Measurements from ENCODE around the gene KAZN.

GRCh38 chr1:14735841-14736240 lies 137.4 kb downstream of the KAZN start:
- TF ChIP-seq CTCF (IDR thresholded peaks at IDR 0.05) (no peak), NRF1 (IDR thresholded peaks at IDR 0.05; ENCODE audit: low read depth, low read length) (no peak), EP300 (IDR thresholded peaks at IDR 0.05; ENCODE audit: borderline replicate concordance in 1 of 2, low read depth in 1 of 2, low read length in 1 of 2) (no peak), EZH2phosphoT487 (IDR thresholded peaks at IDR 0.05; ENCODE audit: borderline replicate concordance, low read depth) (no peak), REST (IDR thresholded peaks at IDR 0.05; ENCODE audit: low read depth, low read length) (no peak), GABPA (IDR thresholded peaks at IDR 0.05; ENCODE audit: low read depth) (no peak), RAD21 (IDR thresholded peaks at IDR 0.05; ENCODE audit: low read length) (no peak), POLR2AphosphoS5 (IDR thresholded peaks at IDR 0.05; ENCODE audit: low read depth, low read length) (no peak), YY1 (IDR thresholded peaks at IDR 0.05; ENCODE audit: low read depth) (no peak), TCF12 (IDR thresholded peaks at IDR 0.05) (no peak)
